Ovary (tissue), 9 donors: ENCODE data around the gene DDAH2. TPM values are rescaled to one million over a fixed set of nuclear protein-coding genes. Genes with fewer than 3 reads are reported as not detected.

Experiments
- DNase-seq, 5 donors: peaks; one replicate each; pipeline ENCODE4 v3.0.0-alpha.2; 2019 to 2020
- H3K27ac ChIP-seq, 2 donors: fragments of 200-600 bp; one replicate each; pipeline versions ENCODE4 v1.5.1 to v1.8.0; 2019 to 2022
- H3K27me3 ChIP-seq: fragments of 200-600 bp; one replicate; pipeline ENCODE4 v1.8.0; 2022
- H3K36me3 ChIP-seq: fragments of 200-600 bp; sonication (generic); one replicate; pipeline ENCODE4 v1.5.1; 2019
- H3K4me1 ChIP-seq: one replicate; pipeline ENCODE4 v1.8.1; 2013; ENCODE audit warnings: mild to moderate bottlenecking, moderate library complexity; ENCODE audit not compliant: insufficient read depth
- H3K4me3 ChIP-seq: fragments of 200-600 bp; sonication (generic); one replicate; pipeline ENCODE4 v1.5.1; 2017
- H3K9me3 ChIP-seq, 2 donors: fragments of 200-600 bp in 1 of 2; sonication (generic) in 1 of 2; one replicate each; pipeline versions ENCODE4 v1.5.1 to v1.8.1; 2013 to 2019; ENCODE audit warnings: mild to moderate bottlenecking in 1 of 2, moderate library complexity in 1 of 2
- CTCF ChIP-seq, 3 donors: fragments of 450-650 bp in 2 of 3; fragments of 200-600 bp in 1 of 3; IDR thresholded peaks; one replicate each; pipeline versions ENCODE4 v1.5.1 to v1.8.0; 2016 to 2022; ENCODE audit warnings: antibody characterized with exemption in 3 of 3, mild to moderate bottlenecking in 1 of 3
- EP300 ChIP-seq: sonication (generic); formaldehyde crosslinking; IDR thresholded peaks from one replicate; pipeline ENCODE4 v1.6.1; 2017; ENCODE audit warnings: antibody characterized with exemption
- POLR2A ChIP-seq: fragments of 450-650 bp; IDR thresholded peaks from one replicate; pipeline ENCODE4 v1.6.1; 2017; ENCODE audit warnings: antibody characterized with exemption, mild to moderate bottlenecking, moderate library complexity
- WGBS, 3 donors: extraction: QIAGEN DNeasy Blood & Tissue Kit in 1 of 3; methylation state at CpG; one replicate each; pipeline versions ENCODE4 v1.1.5 to v1.1.7; 2013 to 2017; 5-methylcytosine and 5-hydroxymethylcytosine counted together
- intact Hi-C, 4 donors: fragments of 100-400 bp; cut with DNase I; formaldehyde crosslinking; loops; one replicate each; pipeline versions ENCODE4 v1.11.0 to v1.15.1; 2022 to 2023
- polyA plus RNA-seq, 2 donors: library from polyadenylated mRNA; stranded (reverse); fragments of 200-250 nt in 1 of 2; fragments of 350-450 nt in 1 of 2; fragmentation: Illumina TruSeq in 1 of 2; extraction: RNeasy Lipid Tissue Mini Kit (QIAGEN cat#74804) in 1 of 2; gene quantifications; one replicate each; pipeline ENCODE4 v1.2.3, GENCODE V29; 2013 to 2014
- total RNA-seq, 7 donors: library from RNA; depleted of rRNA in 2 of 7; stranded (reverse); fragments of >200 nt in 2 of 7; fragmentation: NEBNext Ultra II Directional in 3 of 7; extraction: Animal tissue kit (Norgen Biotek cat#: 25700) in 3 of 7; gene quantifications; one replicate each; pipeline versions ENCODE4 v1.1.0 to v1.2.4, GENCODE V29; 2016 to 2023
- donor health status: DM: no; HTN: no; CAD: no; lungs with moderate emphysema.
- donor health status: DM: no; HTN: no; CAD: no.
- donor health status: Bipolar disorder and iron deficiency.
- donor health status: DM: yes; HTN: yes; CAD: no.
- donor health status: DM: no; HTN: no; CAD: no.
- donor health status: DM: yes; HTN: yes; CAD: no.

DDAH2 gene
- total and polyA plus RNA-seq, 9 donors: 23.9 to 139 (median 95.2) TPM

DNA sequence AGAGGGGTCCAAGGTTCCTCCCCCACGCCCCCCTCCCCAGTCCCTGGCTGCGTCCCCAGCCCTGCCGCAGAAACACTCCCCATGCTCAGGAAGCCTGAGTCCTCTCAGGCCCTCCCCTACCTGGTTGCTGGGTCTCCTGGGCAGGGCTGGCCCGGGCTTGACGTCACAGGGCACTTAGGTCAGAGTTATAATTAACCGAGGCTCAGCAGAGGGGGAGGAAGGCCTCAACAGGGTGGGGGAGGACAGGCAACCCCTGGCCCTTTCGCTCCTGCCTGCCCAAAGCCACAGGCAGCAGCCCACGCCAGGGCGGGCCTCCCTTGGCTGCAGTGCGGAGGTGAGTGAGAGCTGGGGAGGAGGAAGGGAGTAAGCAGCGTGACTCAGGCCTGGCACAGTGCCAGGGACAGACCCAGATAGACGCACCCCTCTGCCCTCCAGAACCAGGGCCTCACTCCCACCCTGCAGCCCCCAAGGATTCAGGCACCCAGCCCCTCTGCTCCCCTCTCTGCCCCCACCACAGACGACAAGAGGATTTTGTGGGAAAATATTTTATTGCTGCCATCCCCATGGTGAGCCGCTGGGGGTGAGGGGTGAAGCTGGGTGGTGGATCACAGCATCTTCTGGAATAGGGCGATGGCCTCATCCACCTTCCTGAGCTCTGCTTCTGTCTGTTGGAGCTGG, 48.0 kb upstream of the DDAH2 start, which contains the start of gene VWA7:
TSS of gene VWA7 (minus strand) at position 340 of the 678 bp plus-strand sequence. CDS start 549 bp downstream, outside the sequence.
- H3K27ac ChIP-seq: peak within 1 kb of the TSS; percentile 22 to 33

DNA sequence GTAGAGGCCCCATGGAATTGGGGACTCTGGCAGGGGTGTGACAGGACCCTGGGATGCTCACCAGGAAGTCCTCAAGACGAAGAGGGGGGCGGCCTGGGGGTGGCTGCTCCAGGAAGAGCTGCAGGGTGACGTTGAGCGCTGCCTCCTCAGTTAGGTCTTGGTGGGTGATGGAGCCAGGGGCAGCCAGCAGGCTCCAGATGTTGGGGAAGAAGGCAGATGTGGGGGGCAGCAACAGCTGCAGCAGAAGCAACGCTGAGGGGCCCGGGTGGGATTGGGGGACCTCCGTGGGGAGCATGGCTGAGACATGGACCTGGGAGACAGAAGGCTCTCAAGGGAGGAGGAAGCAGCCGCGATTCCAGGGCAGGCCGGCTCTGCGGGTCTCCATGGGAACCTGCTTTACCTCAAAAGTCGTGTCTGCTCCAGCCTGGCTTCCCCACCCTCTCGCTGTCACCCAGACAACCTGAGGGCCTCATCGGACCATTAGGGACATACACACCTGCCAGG, 47.4 kb upstream of the DDAH2 start:
- TF ChIP-seq EP300: no peak
- no peak for TF ChIP-seq CTCF (IDR thresholded peaks at IDR 0.05)
- TF ChIP-seq POLR2A: no peak
- intact Hi-C loops: no loop called here
- no peak for DNase-seq
- H3K36me3 ChIP-seq: no peaks in the 10 kb centered on the region
- peaks cover 11% of the 10 kb centered on the region for H3K4me1 ChIP-seq
- no peak overlapping the region for H3K4me3 ChIP-seq
- H3K27me3 ChIP-seq: no peaks in the 10 kb centered on the region
- peak overlapping the region; percentile 9 to 14 for H3K27ac ChIP-seq
- WGBS, 3 donors: 23 to 35% (median 27%) methylated on average over 14 of the region's 14 CpGs
- no peaks in the 10 kb centered on the region for H3K9me3 ChIP-seq

More for the DNA sequence above, 48.0 kb upstream of the DDAH2 start, which contains the start of gene VWA7:
- no peaks in the 10 kb centered on the region for H3K9me3 ChIP-seq
- H3K27me3 ChIP-seq: no peaks in the 10 kb centered on the region
- no peak for TF ChIP-seq POLR2A
- TF ChIP-seq EP300: no peak
- TF ChIP-seq CTCF (IDR thresholded peaks at IDR 0.05): no peak
- intact Hi-C loops: no loop called here
- WGBS, 3 donors: 8 to 12% (median 9%) methylated on average over 15 of the region's 15 CpGs
- no peak within 1 kb of the TSS for H3K4me3 ChIP-seq
- H3K36me3 ChIP-seq: no peaks in the 10 kb centered on the region
- peak; percentile 75 to 87 (median 84) for DNase-seq
- peaks cover 11% of the 10 kb centered on the region for H3K4me1 ChIP-seq

DNA sequence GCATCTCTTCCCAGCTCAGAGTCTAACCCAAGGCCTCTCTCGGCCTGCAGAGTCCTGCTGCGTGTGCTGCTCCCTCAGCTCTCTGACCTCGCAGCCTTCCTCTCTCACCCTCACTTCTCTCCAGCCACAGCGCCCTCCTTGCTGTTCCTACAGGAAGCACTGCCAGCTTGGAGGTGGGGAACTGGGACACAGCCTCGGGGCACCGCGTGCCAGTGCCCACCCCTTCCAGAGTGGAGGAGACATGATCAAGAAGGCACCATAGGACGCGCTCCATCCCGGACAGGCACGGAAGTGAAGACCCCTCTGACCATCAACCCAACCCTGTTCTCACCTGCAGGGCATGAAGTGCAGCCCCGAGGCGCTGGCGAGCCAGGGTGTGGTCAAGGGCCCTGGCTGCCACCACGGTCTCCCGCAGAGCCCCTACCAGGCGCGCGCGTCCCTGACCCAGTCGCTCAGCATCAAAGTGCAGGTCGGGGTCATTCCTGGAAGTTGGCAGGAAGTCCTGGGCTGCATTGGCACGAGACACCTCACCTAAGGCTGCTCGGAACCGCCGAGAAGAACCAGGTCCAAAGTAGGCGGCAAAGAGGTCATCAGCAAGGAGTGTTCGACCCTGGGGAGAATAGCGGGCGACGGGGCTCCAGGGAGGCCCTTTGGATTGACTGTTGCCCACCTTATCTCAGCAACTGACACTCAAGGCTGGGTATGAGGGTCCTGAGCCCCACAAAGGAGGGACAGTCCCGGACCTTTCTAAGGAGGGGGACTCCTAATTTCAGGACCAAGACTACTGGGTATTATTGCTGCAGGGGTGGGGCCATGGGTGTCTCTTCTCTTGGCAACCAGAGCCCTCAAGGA, 46.8 kb upstream of the DDAH2 start:
- H3K27ac ChIP-seq: peak overlapping the region in 1 of 2 donors; percentile 9
- WGBS, 3 donors: 88 to 93% (median 91%) methylated on average over 32 of the region's 32 CpGs
- DNase-seq: peak in 1 of 5 donors; percentile 39
- TF ChIP-seq POLR2A: no peak
- TF ChIP-seq EP300: no peak
- no peak for TF ChIP-seq CTCF (IDR thresholded peaks at IDR 0.05)
- peaks cover 11% of the 10 kb centered on the region for H3K4me1 ChIP-seq
- intact Hi-C loops: no loop called here
- H3K4me3 ChIP-seq: no peak overlapping the region
- H3K27me3 ChIP-seq: no peaks in the 10 kb centered on the region
- no peaks in the 10 kb centered on the region for H3K9me3 ChIP-seq
- no peaks in the 10 kb centered on the region for H3K36me3 ChIP-seq

DNA sequence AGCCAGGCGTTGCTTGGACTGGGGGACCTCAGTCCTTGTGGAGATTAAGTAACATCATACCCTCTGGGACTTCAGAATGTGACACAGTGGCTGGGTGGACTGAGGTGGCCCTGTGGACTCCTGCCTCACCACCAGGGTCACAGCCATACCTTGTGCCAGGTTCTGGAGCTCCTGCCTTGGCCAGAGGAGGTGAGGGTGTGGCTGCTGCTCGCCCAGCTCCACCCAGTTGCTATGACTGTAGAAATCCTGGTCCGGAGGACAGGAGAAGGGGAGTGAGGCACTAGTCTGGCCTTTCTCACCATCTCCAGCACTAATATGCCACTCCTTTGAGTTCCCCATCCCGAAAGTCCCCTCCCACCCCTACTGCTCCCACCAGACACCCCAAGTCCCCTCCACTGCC, 46.1 kb upstream of the DDAH2 start:
- Histone ChIP-seq H3K36me3 (no peaks in the 10 kb centered on the region), H3K4me3 (no peak overlapping the region), H3K4me1 (peaks cover 11% of the 10 kb centered on the region), H3K27ac (no peak overlapping the region), H3K27me3 (no peaks in the 10 kb centered on the region), H3K9me3 (no peaks in the 10 kb centered on the region)
- no peak for DNase-seq
- WGBS, 3 donors: 81 to 86% (median 84%) methylated on average over 3 to 4 of the region's 4 CpGs
- no peak for TF ChIP-seq POLR2A
- no peak for TF ChIP-seq EP300
- no peak for TF ChIP-seq CTCF (IDR thresholded peaks at IDR 0.05)
- intact Hi-C loops: no loop called here
